LNCAP (cell line): ENCODE measurements around the gene CEBPA.

Experiments used
- TF ChIP-seq, protein P1 (sequence below): fragments of 450-650 bp; IDR thresholded peaks from 2 replicates; pipeline ENCODE4 v1.5.1; 2017; ENCODE audit warnings: mild to moderate bottlenecking

CEBPA gene

GRCh38 chr19:33285441-33285927, 16.9 kb downstream of the CEBPA start:
- TF ChIP-seq, protein P1, sequence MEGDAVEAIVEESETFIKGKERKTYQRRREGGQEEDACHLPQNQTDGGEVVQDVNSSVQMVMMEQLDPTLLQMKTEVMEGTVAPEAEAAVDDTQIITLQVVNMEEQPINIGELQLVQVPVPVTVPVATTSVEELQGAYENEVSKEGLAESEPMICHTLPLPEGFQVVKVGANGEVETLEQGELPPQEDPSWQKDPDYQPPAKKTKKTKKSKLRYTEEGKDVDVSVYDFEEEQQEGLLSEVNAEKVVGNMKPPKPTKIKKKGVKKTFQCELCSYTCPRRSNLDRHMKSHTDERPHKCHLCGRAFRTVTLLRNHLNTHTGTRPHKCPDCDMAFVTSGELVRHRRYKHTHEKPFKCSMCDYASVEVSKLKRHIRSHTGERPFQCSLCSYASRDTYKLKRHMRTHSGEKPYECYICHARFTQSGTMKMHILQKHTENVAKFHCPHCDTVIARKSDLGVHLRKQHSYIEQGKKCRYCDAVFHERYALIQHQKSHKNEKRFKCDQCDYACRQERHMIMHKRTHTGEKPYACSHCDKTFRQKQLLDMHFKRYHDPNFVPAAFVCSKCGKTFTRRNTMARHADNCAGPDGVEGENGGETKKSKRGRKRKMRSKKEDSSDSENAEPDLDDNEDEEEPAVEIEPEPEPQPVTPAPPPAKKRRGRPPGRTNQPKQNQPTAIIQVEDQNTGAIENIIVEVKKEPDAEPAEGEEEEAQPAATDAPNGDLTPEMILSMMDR: no peak

DNA sequence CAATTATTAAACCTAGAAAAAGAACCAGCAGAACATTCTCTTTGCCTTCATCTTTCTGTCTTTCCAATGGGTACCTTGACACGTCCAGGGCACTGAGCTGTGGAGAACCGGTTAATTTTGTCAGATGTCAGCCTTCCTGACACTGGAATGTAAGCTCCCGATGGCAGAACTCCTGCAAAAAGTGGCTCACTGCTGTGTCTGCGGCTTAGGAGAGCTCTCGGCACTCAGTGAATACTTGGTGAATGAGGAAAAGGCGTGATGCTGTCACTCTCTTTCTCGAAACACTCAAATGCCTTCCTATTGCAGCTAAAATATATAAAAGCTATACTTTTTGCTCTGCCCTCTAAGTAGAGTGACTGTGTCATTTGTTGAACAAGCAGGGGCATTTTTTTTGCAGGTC, 17.6 kb downstream of the CEBPA start:
- TF ChIP-seq, protein P1: no peak

DNA sequence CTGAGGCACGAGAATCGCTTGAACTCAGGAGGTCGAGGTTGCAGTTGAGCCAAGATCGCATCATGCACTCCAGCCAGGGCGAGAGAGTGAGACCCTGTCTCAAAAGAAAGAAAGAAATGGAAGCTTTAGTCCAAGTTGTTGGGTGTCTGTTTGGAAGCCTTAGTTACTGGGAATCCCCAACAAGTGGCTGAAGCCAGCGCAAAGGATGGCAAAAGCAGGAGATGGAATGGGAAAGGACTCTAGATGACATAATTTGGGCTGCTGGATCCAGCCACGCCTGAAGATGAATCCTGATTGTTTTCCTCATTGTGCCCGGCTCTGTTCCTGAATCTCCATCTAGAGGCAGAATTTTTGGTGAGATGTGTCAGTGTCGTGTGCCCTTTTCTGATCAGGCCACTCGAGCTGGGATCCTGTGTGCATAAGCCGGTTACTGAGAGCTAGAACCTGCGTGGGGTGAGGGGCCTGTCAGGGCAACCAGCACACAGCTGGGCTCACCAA, 18.1 kb downstream of the CEBPA start:
- TF ChIP-seq, protein P1: no peak

- TF ChIP-seq, protein P1: no peak
Measured at GRCh38 chr19:33283589-33283988, 18.7 kb downstream of the CEBPA start.

- TF ChIP-seq, protein P1: no peak
Measured at GRCh38 chr19:33282036-33282671, 20.2 kb downstream of the CEBPA start.

DNA sequence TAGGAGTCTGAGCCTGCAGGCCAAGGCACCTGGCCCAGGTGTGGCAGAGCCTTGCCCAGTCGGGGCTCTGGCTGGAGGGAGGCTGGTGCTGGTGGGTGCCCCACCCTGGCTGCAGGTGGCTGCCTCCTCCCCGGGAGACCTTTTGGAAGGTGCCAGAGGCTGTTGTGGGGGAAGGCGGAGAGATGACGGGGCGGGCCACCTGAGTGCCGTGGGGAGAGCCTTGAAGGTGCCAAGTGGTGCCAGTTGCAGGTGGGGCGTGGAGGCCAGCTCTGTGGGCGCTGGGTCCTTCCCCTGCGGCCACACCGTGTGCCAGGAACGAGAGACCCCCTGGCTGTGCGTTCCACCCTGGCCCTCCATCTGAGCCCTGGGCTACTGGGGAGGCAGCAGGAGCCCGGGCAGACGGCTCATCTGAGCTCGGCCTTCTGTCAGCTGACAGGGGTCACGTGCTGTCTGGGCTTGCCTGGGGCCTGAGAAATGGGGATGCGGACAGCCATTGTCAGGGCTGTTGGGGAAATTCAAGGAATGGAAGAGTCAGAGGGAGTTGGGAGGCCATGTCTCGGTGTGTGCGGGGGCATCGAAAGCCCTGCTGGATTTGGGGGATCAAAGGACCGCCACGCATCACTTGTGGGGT, 20.9 kb downstream of the CEBPA start:
- TF ChIP-seq, protein P1: no peak

DNA sequence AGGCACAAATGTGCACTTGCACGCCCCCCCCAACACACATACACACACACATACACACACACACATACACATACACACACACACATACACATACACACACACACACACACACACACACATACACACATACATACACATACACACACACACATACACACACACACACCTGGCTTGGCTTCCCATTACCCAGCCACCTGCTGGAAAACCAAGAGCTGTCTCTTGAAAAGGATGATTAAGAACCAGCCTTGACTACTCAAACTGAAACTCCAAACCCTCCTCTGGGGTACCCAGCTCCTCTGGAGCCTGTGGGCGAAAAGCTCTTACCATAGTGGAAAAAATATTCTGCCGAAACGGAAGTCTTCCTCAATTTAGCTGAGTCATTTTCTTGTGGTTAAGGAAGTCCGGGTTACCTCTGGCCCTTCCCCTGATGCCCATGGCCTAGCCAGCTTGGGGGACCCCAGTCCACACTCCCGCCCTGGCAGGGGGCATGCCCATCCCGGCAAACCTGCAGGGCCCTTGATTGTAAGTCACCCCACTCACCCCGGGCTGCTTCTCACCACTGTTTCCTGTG, 21.9 kb downstream of the CEBPA start:
- TF ChIP-seq, protein P1: no peak
